ENCODE measurements around the gene WDR46.
"Not testable (repeated sequence)": the region's sequence is repeated elsewhere in the genome, so short reads cannot be mapped to it uniquely, and the experiment has no call there.

Gene WDR46

DNA sequence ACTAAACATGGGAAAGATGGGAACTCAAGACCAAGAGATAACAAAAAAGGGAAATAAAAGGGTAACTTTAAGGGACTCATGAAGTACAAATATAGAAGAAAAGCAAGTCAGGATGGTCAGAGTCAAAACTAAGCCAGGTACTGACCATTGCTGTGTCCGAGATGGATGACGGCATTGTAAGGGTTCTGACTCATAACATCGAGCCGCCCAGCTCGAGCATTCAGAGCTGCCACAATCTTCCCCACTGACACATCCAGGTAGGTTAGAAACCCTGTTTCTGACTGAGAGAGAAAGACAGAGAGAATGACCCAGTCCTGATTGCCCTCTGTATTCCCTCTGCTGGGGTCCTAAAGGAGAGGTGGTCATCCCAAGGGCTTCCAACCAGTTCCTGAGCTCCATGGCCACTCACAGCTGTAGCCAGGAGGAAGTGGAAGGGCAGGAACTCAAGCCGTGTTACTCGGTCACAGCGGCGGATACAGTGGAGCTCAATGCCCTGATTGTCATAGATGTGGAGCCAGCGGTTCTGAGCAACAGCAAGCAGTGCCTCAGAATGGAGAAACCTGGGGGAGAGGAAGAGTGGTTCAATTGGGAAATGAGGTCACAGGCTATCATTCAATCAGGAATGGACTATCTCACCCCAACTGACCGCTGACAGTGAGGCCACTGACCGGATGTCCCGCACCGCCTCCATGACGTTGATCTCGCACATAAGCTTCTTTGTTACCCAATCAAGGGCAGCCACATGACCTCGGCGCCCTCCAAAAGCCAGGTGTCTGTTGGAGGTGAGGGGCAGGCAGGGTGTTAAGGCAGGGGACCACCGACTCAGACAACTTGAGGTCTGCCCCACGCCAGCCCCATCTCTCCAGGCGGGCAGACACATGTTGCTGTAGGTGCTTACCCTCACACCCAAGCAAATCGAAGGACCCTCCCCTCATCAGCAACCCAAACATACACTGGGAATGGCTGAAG is 1.8 kb downstream of the WDR46 start:
- H3K27me3 ChIP-seq (ENCODE audit: insufficient read depth, poor library complexity, severe bottlenecking), result no peaks in the 10 kb centered on the region
- H3K27ac ChIP-seq (replicated peaks), result no peak overlapping the region
- TF ChIP-seq, protein P1, sequence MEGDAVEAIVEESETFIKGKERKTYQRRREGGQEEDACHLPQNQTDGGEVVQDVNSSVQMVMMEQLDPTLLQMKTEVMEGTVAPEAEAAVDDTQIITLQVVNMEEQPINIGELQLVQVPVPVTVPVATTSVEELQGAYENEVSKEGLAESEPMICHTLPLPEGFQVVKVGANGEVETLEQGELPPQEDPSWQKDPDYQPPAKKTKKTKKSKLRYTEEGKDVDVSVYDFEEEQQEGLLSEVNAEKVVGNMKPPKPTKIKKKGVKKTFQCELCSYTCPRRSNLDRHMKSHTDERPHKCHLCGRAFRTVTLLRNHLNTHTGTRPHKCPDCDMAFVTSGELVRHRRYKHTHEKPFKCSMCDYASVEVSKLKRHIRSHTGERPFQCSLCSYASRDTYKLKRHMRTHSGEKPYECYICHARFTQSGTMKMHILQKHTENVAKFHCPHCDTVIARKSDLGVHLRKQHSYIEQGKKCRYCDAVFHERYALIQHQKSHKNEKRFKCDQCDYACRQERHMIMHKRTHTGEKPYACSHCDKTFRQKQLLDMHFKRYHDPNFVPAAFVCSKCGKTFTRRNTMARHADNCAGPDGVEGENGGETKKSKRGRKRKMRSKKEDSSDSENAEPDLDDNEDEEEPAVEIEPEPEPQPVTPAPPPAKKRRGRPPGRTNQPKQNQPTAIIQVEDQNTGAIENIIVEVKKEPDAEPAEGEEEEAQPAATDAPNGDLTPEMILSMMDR (IDR thresholded peaks at IDR 0.05; ENCODE audit: insufficient read depth, low read length), result no peak
- no peak overlapping the region for H3K4me3 ChIP-seq (replicated peaks; ENCODE audit: insufficient read depth, low read length)
- DNase-seq (ENCODE audit: low read depth in 1 of 2, low spot score in 1 of 2), result no peak

DNA sequence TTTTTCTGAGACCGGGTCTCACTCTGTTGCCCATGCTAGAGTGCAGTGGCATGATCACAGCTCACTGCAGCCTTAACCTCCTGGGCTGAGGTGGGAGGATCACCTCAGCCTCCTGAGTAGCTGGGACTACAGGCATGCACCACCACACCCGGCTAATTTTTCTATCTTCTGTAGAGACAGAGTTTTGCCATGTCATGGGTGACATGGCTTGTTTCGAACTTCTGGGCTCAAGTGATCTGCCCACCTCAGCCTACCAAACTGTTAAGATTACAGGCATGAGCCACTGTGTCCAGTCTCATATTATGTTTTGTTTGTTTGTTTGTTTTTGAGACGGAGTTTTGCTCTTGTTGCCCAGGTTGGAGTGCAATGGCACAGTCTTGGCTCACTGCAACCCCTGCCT is 3.8 kb downstream of the WDR46 start:
- H3K4me3 ChIP-seq (replicated peaks; ENCODE audit: insufficient read depth, low read length); DNase-seq (ENCODE audit: low read depth in 1 of 2, low spot score in 1 of 2); H3K27me3 ChIP-seq (ENCODE audit: insufficient read depth, poor library complexity, severe bottlenecking); H3K27ac ChIP-seq (replicated peaks): not testable (repeated sequence)

DNA sequence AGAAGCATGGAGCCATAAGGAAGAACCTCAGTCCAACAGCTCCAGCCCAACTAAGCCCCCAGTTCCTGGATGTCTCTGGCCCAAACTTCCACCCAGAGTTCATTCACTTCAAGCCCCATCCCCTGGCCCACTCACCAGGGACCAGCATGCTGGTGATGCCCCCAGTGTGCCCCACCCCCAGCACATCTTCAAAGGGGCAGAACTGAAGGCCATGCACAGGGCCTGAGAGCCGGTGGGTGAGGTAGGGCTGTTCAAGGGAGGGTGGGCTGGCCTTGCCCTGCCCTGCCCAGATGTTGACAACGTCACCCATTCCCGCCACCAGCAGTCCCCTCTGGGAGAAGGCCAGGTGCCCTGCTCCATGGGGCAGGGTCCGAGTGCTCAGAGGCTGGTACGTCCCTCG is 8.5 kb downstream of the WDR46 start:
- H3K4me3 ChIP-seq (replicated peaks; ENCODE audit: insufficient read depth, low read length), result no peak overlapping the region
- no peak for DNase-seq (ENCODE audit: low read depth in 1 of 2, low spot score in 1 of 2)
- no peaks in the 10 kb centered on the region for H3K27me3 ChIP-seq (ENCODE audit: insufficient read depth, poor library complexity, severe bottlenecking)
- no peak overlapping the region for H3K27ac ChIP-seq (replicated peaks)
- no peak for TF ChIP-seq POLR2AphosphoS5 (IDR thresholded peaks at IDR 0.05; ENCODE audit: low read depth)
- TF ChIP-seq, protein P1 (IDR thresholded peaks at IDR 0.05; ENCODE audit: insufficient read depth, low read length), result no peak
- TF ChIP-seq GABPA (IDR thresholded peaks at IDR 0.05; ENCODE audit: low read depth), result no peak

DNA sequence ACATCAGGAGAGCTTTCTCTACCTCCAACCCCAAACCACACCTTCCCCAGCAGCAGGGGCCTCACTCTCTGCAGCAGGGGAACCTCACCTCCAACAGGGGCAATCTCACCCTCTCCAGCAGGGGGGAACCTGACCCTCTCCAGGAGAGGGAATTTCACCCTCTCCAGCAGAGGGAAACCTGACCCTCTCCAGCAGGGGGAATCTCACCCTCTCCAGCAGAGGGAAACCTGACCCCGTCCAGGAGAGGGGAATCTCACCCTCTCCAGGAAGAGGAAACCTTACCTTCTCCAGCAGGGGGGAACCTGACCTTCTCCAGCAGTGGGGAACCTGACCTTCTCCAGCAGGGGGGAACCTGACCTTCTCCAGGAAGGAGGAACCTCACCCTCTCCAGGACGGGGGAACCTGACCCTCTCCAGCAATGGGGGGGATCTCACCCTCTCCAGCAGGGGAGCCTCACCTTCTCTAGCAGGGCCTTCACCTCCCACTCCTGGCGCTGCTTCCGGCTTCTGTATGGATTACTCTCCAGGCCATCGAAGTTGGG is 9.0 kb downstream of the WDR46 start:
- peak in 1 of 2 experiments; percentile 49 for DNase-seq (ENCODE audit: low read depth in 1 of 2, low spot score in 1 of 2)
- H3K27me3 ChIP-seq (ENCODE audit: insufficient read depth, poor library complexity, severe bottlenecking), result no peaks in the 10 kb centered on the region
- no peak overlapping the region for H3K27ac ChIP-seq (replicated peaks)
- H3K4me3 ChIP-seq (replicated peaks; ENCODE audit: insufficient read depth, low read length), result no peak overlapping the region
- TF ChIP-seq, protein P2, sequence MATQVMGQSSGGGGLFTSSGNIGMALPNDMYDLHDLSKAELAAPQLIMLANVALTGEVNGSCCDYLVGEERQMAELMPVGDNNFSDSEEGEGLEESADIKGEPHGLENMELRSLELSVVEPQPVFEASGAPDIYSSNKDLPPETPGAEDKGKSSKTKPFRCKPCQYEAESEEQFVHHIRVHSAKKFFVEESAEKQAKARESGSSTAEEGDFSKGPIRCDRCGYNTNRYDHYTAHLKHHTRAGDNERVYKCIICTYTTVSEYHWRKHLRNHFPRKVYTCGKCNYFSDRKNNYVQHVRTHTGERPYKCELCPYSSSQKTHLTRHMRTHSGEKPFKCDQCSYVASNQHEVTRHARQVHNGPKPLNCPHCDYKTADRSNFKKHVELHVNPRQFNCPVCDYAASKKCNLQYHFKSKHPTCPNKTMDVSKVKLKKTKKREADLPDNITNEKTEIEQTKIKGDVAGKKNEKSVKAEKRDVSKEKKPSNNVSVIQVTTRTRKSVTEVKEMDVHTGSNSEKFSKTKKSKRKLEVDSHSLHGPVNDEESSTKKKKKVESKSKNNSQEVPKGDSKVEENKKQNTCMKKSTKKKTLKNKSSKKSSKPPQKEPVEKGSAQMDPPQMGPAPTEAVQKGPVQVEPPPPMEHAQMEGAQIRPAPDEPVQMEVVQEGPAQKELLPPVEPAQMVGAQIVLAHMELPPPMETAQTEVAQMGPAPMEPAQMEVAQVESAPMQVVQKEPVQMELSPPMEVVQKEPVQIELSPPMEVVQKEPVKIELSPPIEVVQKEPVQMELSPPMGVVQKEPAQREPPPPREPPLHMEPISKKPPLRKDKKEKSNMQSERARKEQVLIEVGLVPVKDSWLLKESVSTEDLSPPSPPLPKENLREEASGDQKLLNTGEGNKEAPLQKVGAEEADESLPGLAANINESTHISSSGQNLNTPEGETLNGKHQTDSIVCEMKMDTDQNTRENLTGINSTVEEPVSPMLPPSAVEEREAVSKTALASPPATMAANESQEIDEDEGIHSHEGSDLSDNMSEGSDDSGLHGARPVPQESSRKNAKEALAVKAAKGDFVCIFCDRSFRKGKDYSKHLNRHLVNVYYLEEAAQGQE (IDR thresholded peaks at IDR 0.05; ENCODE audit: insufficient replicate concordance, low read depth), result no peak
- no peak for TF ChIP-seq POLR2AphosphoS5 (IDR thresholded peaks at IDR 0.05; ENCODE audit: low read depth)
- TF ChIP-seq GABPA (IDR thresholded peaks at IDR 0.05; ENCODE audit: low read depth), result no peak
- TF ChIP-seq, protein P1 (IDR thresholded peaks at IDR 0.05; ENCODE audit: insufficient read depth, low read length), result peak; percentile 44

DNA sequence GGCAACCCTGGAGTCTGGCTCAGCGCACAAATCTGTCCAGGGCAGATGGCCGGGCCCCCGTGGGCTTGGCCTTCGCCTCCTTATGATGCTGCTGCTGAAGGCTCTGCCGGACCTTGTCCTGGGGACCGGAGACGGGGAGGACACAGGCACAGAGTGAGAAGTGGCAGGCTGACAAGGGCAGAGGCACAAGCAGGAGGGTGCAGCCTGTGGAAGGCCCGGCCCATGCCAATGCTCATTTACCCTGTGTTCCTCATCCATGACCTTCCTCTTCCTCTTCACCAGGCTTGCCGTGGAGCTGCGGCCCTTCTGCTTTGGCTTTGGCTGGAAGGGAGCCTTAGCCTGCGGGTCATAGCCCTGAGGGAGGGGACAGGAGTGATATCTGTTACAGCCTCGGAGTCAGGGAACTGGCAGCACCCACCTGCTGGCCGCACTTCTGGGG is 9.8 kb downstream of the WDR46 start:
- H3K4me3 ChIP-seq (replicated peaks; ENCODE audit: insufficient read depth, low read length), result no peak overlapping the region
- no peak overlapping the region for H3K27ac ChIP-seq (replicated peaks)
- peak in 1 of 2 experiments; percentile 21 for DNase-seq (ENCODE audit: low read depth in 1 of 2, low spot score in 1 of 2)
- H3K27me3 ChIP-seq (ENCODE audit: insufficient read depth, poor library complexity, severe bottlenecking), result no peaks in the 10 kb centered on the region
- no peak for TF ChIP-seq SPI1 (IDR thresholded peaks at IDR 0.05; ENCODE audit: borderline replicate concordance, low read depth)
- no peak for TF ChIP-seq POLR2AphosphoS5 (IDR thresholded peaks at IDR 0.05; ENCODE audit: low read depth)
- TF ChIP-seq, protein P1 (IDR thresholded peaks at IDR 0.05; ENCODE audit: insufficient read depth, low read length), result no peak
- TF ChIP-seq GABPA (IDR thresholded peaks at IDR 0.05; ENCODE audit: low read depth), result no peak
- TF ChIP-seq, protein P2 (IDR thresholded peaks at IDR 0.05; ENCODE audit: insufficient replicate concordance, low read depth), result no peak

Data from HL-60 (cell line).